Colonic mucosa (tissue), 4 donors: Measurements from ENCODE around the gene OSBPL10. TPM values are rescaled to one million over a fixed set of nuclear protein-coding genes. Genes with fewer than 3 reads are reported as not detected.

Source experiments
- DNase-seq: peaks from one replicate; pipeline ENCODE4 v3.0.0-alpha.2; 2020
- H3K27ac ChIP-seq: fragments of 200-600 bp; one replicate; pipeline ENCODE4 v1.8.0; 2021
- H3K27me3 ChIP-seq: fragments of 200-600 bp; one replicate; pipeline ENCODE4 v1.8.0; 2021
- H3K36me3 ChIP-seq: fragments of 200-600 bp; one replicate; pipeline ENCODE4 v1.8.0; 2021
- H3K4me1 ChIP-seq: fragments of 200-600 bp; one replicate; pipeline ENCODE4 v1.8.0; 2021; ENCODE audit warnings: mild to moderate bottlenecking
- H3K4me3 ChIP-seq: fragments of 200-600 bp; one replicate; pipeline ENCODE4 v1.8.0; 2021
- H3K9ac ChIP-seq, 2 donors: one replicate each; pipeline ENCODE4 v1.7.0; 2013; ENCODE audit warnings: control low read depth in 2 of 2, low read depth in 2 of 2, low read length in 2 of 2
- H3K9me3 ChIP-seq: fragments of 200-600 bp; one replicate; pipeline ENCODE4 v1.8.0; 2021
- CTCF ChIP-seq: fragments of 200-600 bp; IDR thresholded peaks from one replicate; pipeline ENCODE4 v1.8.0; 2022; ENCODE audit warnings: antibody characterized with exemption, mild to moderate bottlenecking
- intact Hi-C: fragments of 100-400 bp; cut with DNase I; formaldehyde crosslinking; loops from one replicate; pipeline ENCODE4 v1.14.1; 2022
- total RNA-seq, 2 donors: library from RNA; stranded (reverse); fragmentation: NEBNext Ultra II Directional in 1 of 2; extraction: Animal tissue kit (Norgen Biotek cat#: 25700) in 1 of 2; gene quantifications; one replicate each; pipeline ENCODE4 v1.2.1, GENCODE V29; 2021
- donor health status: healthy.
- donor health status: DM: no; HTN: no; CAD: no.
- donor health status: DM: no; HTN: no; CAD: no.

Gene OSBPL10
- total RNA-seq, 2 donors from 2014 or later, result 20.0 to 34.4 TPM

GRCh38 chr3:31831591-31831990 lies 149.5 kb downstream of the OSBPL10 start:
- Histone ChIP-seq H3K9ac (no peak overlapping the region), H3K36me3 (no peaks in the 10 kb centered on the region), H3K27me3 (no peaks in the 10 kb centered on the region), H3K27ac (no peak overlapping the region), H3K4me1 (no peaks in the 10 kb centered on the region), H3K4me3 (no peak overlapping the region), H3K9me3 (no peaks in the 10 kb centered on the region)
- DNase-seq, result no peak
- no peak for TF ChIP-seq CTCF
- intact Hi-C loops, result no loop called here

- H3K4me1 ChIP-seq, result no peaks in the 10 kb centered on the region
- no peak overlapping the region for H3K9ac ChIP-seq
- no peaks in the 10 kb centered on the region for H3K36me3 ChIP-seq
- no peak overlapping the region for H3K4me3 ChIP-seq
- no peaks in the 10 kb centered on the region for H3K9me3 ChIP-seq
- intact Hi-C loops, result no loop called here
- no peak overlapping the region for H3K27ac ChIP-seq
- H3K27me3 ChIP-seq, result no peaks in the 10 kb centered on the region
- no peak for DNase-seq
- no peak for TF ChIP-seq CTCF
These were observed 151.1 kb downstream of the OSBPL10 start for GRCh38 chr3:31829826-31830426.

- Histone ChIP-seq H3K9ac (no peak overlapping the region), H3K4me3 (no peak overlapping the region), H3K9me3 (no peaks in the 10 kb centered on the region), H3K36me3 (no peaks in the 10 kb centered on the region), H3K4me1 (no peaks in the 10 kb centered on the region), H3K27me3 (no peaks in the 10 kb centered on the region), H3K27ac (no peak overlapping the region)
- DNase-seq, result no peak
- no peak for TF ChIP-seq CTCF
- intact Hi-C loops, result no loop called here
These were observed 152.1 kb downstream of the OSBPL10 start for GRCh38 chr3:31829010-31829409.

GRCh38 chr3:31828007-31828406 lies 153.1 kb downstream of the OSBPL10 start:
- intact Hi-C loops, result no loop called here
- Histone ChIP-seq H3K27me3 (no peaks in the 10 kb centered on the region), H3K9ac (no peak overlapping the region), H3K4me3 (no peak overlapping the region), H3K4me1 (no peaks in the 10 kb centered on the region), H3K36me3 (no peaks in the 10 kb centered on the region), H3K9me3 (no peaks in the 10 kb centered on the region), H3K27ac (no peak overlapping the region)
- DNase-seq, result no peak
- TF ChIP-seq CTCF, result no peak

- Histone ChIP-seq H3K27me3 (no peaks in the 10 kb centered on the region), H3K9ac (no peak overlapping the region), H3K27ac (no peak overlapping the region), H3K4me1 (no peaks in the 10 kb centered on the region), H3K9me3 (no peaks in the 10 kb centered on the region), H3K4me3 (no peak overlapping the region), H3K36me3 (no peaks in the 10 kb centered on the region)
- TF ChIP-seq CTCF, result no peak
- DNase-seq, result no peak
- intact Hi-C loops, result no loop called here
These were observed 157.9 kb downstream of the OSBPL10 start for GRCh38 chr3:31823184-31823583.
